HG02840 (cell line): ENCODE results near the gene AFF2.

Experiments
- ATAC-seq: cut with Tn5 transposase; IDR thresholded peaks from one replicate; pipeline ENCODE4 v1.9.1; 2021; ENCODE audit warnings: mild to moderate bottlenecking, moderate library complexity, moderate number of reproducible peaks; ENCODE audit not compliant: unreplicated experiment, low FRiP score

The AFF2 gene

GRCh38 chrX:149045645-149046210, 545.3 kb downstream of the AFF2 start:
- no peak for ATAC-seq
